RWPE2 (cell line): Measurements from ENCODE around the gene DCUN1D3.
A peak's percentile ranks its signal among the peaks of the same experiment; 100 is the strongest.

ENCODE experiments used
- ATAC-seq: fragments of 200-7000 bp; cut with Tn5 transposase; 3 replicates; pipeline ENCODE4 v1.9.1; 2021; ENCODE audit warnings: low read depth
- DNase-seq: peaks from one replicate; pipeline ENCODE4 v3.0.0-alpha.2; 2020; ENCODE audit warnings: low spot score
- H3K27ac ChIP-seq: fragments of 450-650 bp; 2 replicates; pipeline ENCODE4 v1.5.1; 2017; ENCODE audit warnings: mild to moderate bottlenecking; ENCODE audit not compliant: poor library complexity, severe bottlenecking
- H3K27me3 ChIP-seq: fragments of 250-450 bp; sonication (Bioruptor Pico); 2 replicates; pipeline ENCODE4 v1.5.1; 2021; ENCODE audit warnings: mild to moderate bottlenecking, moderate library complexity; ENCODE audit not compliant: insufficient read depth, poor library complexity, severe bottlenecking
- H3K36me3 ChIP-seq: fragments of 250-450 bp; sonication (Bioruptor Pico); 2 replicates; pipeline ENCODE4 v1.5.1; 2020; ENCODE audit warnings: low read depth, mild to moderate bottlenecking, moderate library complexity
- H3K4me1 ChIP-seq: fragments of 250-450 bp; sonication (Bioruptor Pico); 2 replicates; pipeline ENCODE4 v1.5.1; 2021; ENCODE audit warnings: mild to moderate bottlenecking, moderate library complexity; ENCODE audit not compliant: insufficient read depth, poor library complexity, severe bottlenecking
- H3K4me3 ChIP-seq: fragments of 250-450 bp; sonication (Bioruptor Pico); 2 replicates; pipeline ENCODE4 v1.5.1; 2021; ENCODE audit warnings: mild to moderate bottlenecking, moderate library complexity; ENCODE audit not compliant: severe bottlenecking
- H3K9me3 ChIP-seq: fragments of 250-450 bp; sonication (Bioruptor Pico); 2 replicates; pipeline ENCODE4 v1.5.1; 2021; ENCODE audit warnings: mild to moderate bottlenecking, moderate library complexity; ENCODE audit not compliant: severe bottlenecking
- CTCF ChIP-seq: fragments of 450-650 bp; IDR thresholded peaks from one replicate; pipeline ENCODE4 v1.5.1; 2017; ENCODE audit warnings: mild to moderate bottlenecking, moderate library complexity; ENCODE audit not compliant: poor library complexity, severe bottlenecking

Gene DCUN1D3

GRCh38 chr16:20874088-20874581 is 26.0 kb downstream of the DCUN1D3 start:
- Histone ChIP-seq H3K27ac (peak overlapping the region; percentile 80), H3K27me3 (no peaks in the 10 kb centered on the region), H3K36me3 (no peaks in the 10 kb centered on the region), H3K4me3 (no peak overlapping the region), H3K9me3 (no peaks in the 10 kb centered on the region), H3K4me1 (peaks cover 39% of the 10 kb centered on the region)
- no peak for DNase-seq
- no peak for TF ChIP-seq CTCF
- ATAC-seq, result peak; percentile 64; the same call in 2 of the 3 replicates

GRCh38 chr16:20873331-20873730 is 26.8 kb downstream of the DCUN1D3 start:
- Histone ChIP-seq H3K27ac (peak overlapping the region; percentile 80), H3K9me3 (no peaks in the 10 kb centered on the region), H3K27me3 (no peaks in the 10 kb centered on the region), H3K36me3 (no peaks in the 10 kb centered on the region), H3K4me3 (no peak overlapping the region), H3K4me1 (peaks cover 38% of the 10 kb centered on the region)
- TF ChIP-seq CTCF, result no peak
- ATAC-seq (no peak), DNase-seq (no peak)

GRCh38 chr16:20871941-20872815 is 28.0 kb downstream of the DCUN1D3 start:
- no peak overlapping the region for H3K27ac ChIP-seq

GRCh38 chr16:20871258-20871657 is 28.9 kb downstream of the DCUN1D3 start:
- no peak for ATAC-seq
- no peak for TF ChIP-seq CTCF

More at GRCh38 chr16:20871941-20872815, 28.0 kb downstream of the DCUN1D3 start:
- Histone ChIP-seq H3K9me3 (no peaks in the 10 kb centered on the region), H3K27me3 (no peaks in the 10 kb centered on the region), H3K4me1 (peaks cover 46% of the 10 kb centered on the region), H3K36me3 (no peaks in the 10 kb centered on the region), H3K4me3 (no peak overlapping the region)
- TF ChIP-seq CTCF, result no peak
- ATAC-seq (no peak), DNase-seq (no peak)

More at GRCh38 chr16:20871258-20871657, 28.9 kb downstream of the DCUN1D3 start:
- Histone ChIP-seq H3K4me1 (peaks cover 55% of the 10 kb centered on the region), H3K27me3 (no peaks in the 10 kb centered on the region), H3K9me3 (no peaks in the 10 kb centered on the region), H3K4me3 (no peak overlapping the region), H3K27ac (no peak overlapping the region), H3K36me3 (no peaks in the 10 kb centered on the region)
- no peak for DNase-seq
